ENCODE measurements around the gene PRM3. TPM values are rescaled to one million over a fixed set of nuclear protein-coding genes. Genes with fewer than 3 reads are reported as not detected.

Gene PRM3
- total and polyA plus RNA-seq, 2 of the 8 experiments (the other 6 are each of a cell fraction or from before 2014, with no cell fraction given): not detected

DNA sequence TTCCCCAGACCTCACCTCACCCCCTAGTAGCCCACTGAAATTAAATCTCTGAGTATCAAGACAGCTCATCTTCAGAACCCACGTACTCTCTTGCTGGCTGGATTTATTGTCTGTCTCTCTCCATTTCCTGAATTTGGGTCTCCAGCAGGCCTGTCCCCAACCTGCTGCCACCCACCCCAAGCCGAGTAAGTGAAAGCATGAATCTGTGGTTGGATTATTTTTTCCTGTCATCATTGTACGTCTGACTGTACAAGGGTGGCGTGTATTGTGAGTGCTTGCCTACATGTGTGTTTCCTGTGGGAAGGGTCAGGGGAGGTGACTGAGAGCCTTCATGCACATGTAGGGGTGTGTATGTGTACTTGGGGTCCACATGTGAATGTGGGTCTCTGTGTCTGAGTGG is 9.7 kb downstream of the PRM3 start:
- Histone ChIP-seq H3K4me2 (ENCODE audit: insufficient read depth in 1 of 2, low read depth in 2 of 2, low read length in 2 of 2) (no peak overlapping the region), H3K18ac (ENCODE audit: extremely low read depth, low read length) (no peak overlapping the region), H3K27ac (ENCODE audit: low read depth, low read length) (no peak overlapping the region), H3K4ac (replicated peaks; ENCODE audit: insufficient read length, low read depth, low read length) (no peak overlapping the region), H3K36me3 (ENCODE audit: control insufficient read depth in 2 of 4, insufficient read depth in 4 of 4, low read length in 3 of 4) (no peaks in the 10 kb centered on the region), H2BK12ac (ENCODE audit: low read depth, low read length) (peak overlapping the region; percentile 43; the same call in 1 of the 2 replicates), H4K91ac (replicated peaks; ENCODE audit: insufficient read length, low read length) (no peak overlapping the region), H3K23me2 (ENCODE audit: low read depth, low read length) (no peaks in the 10 kb centered on the region; the same call in 1 of the 2 replicates), H2AFZ (ENCODE audit: low read length) (no peak overlapping the region), H3K23ac (ENCODE audit: insufficient read length) (no peak overlapping the region), H3K9me3 (ENCODE audit: insufficient read depth in 2 of 2, low read depth in 1 of 2, low read length in 1 of 2) (no peaks in the 10 kb centered on the region), H2BK15ac (ENCODE audit: low read length) (no peak overlapping the region; the same call in 1 of the 2 replicates), H4K20me1 (replicated peaks in 1 of 2; ENCODE audit: control insufficient read depth in 1 of 2, insufficient read depth in 2 of 2, low read length in 2 of 2) (no peaks in the 10 kb centered on the region), H3K27me3 (replicated peaks in 1 of 4; ENCODE audit: control insufficient read depth in 3 of 4, extremely low read depth in 1 of 4, insufficient read depth in 3 of 4, low read length in 3 of 4) (no peaks in the 10 kb centered on the region; a peak in 1 of 7 replicates), H3K14ac (ENCODE audit: insufficient read length) (no peak overlapping the region), H3K4me1 (replicated peaks in 1 of 4; ENCODE audit: control insufficient read depth in 3 of 4, insufficient read depth in 4 of 4, low read length in 3 of 4) (0 out of 7 replicates have a peak, but pooled peaks cover 0 to 5% (median 0%) of the 10 kb centered on the region in 4 experiments), H2AK5ac (ENCODE audit: low read depth, low read length) (no peak overlapping the region), H2BK20ac (ENCODE audit: low read length) (no peak overlapping the region), H4K8ac (ENCODE audit: extremely low read depth, insufficient read depth, low read length) (no peak overlapping the region), H2BK120ac (replicated peaks; ENCODE audit: low read depth, low read length) (no peak overlapping the region), H3K56ac (replicated peaks; ENCODE audit: insufficient read length, low read depth, low read length) (no peak overlapping the region), H3K79me2 (ENCODE audit: control insufficient read depth in 1 of 2, insufficient read depth in 2 of 2, low read length in 2 of 2) (no peaks in the 10 kb centered on the region), H4K5ac (ENCODE audit: insufficient read length, low read depth, low read length) (no peak overlapping the region), H3K9ac (replicated peaks in 1 of 4; ENCODE audit: extremely low read depth in 1 of 4, low read depth in 3 of 4, low read length in 3 of 4) (no peak overlapping the region), H2BK5ac (ENCODE audit: low read depth, low read length) (no peak overlapping the region), H3K79me1 (ENCODE audit: low read depth, low read length) (no peaks in the 10 kb centered on the region), H3K4me3 (ENCODE audit: extremely low read depth in 1 of 4, insufficient read depth in 2 of 4, low read depth in 3 of 4, low read length in 4 of 4) (no peak overlapping the region)
- no peak for TF ChIP-seq TAF1 (IDR thresholded peaks at IDR 0.05; ENCODE audit: low read depth, low read length)
- no peak for TF ChIP-seq GTF2F1 (IDR thresholded peaks at IDR 0.05; ENCODE audit: borderline replicate concordance, low read depth, low read length)
- no peak for TF ChIP-seq TAF7 (optimal IDR thresholded peaks at IDR 0.05; ENCODE audit: borderline replicate concordance, low read depth, low read length)
- TF ChIP-seq SP4 (IDR thresholded peaks at IDR 0.05; ENCODE audit: low read length): no peak
- TF ChIP-seq HDAC6 (IDR thresholded peaks at IDR 0.05; ENCODE audit: low read depth, low read length): no peak
- TF ChIP-seq MAFK (IDR thresholded peaks at IDR 0.05; ENCODE audit: low read depth, low read length): no peak
- TF ChIP-seq CBX5 (IDR thresholded peaks at IDR 0.05; ENCODE audit: low read depth, low read length): no peak
- TF ChIP-seq BRCA1 (IDR thresholded peaks at IDR 0.05; ENCODE audit: low read depth, low read length): no peak
- no peak for TF ChIP-seq CHD1 (IDR thresholded peaks at IDR 0.05; ENCODE audit: low read depth, low read length)
- ChIA-PET POLR2A (ENCODE audit: partially characterized antibody) (interaction anchor here (1.0 to 1.7 kb wide), 3 partner anchors 9 to 89 kb away, joined by 3 to 6 read pairs (median 5); no protein-coding TSS in a partner anchor), CTCF (ENCODE audit: partially characterized antibody) (interaction anchor here (1.7 to 2.4 kb wide), 2 partner anchors 10 to 108 kb away, joined by 4 to 9 read pairs; partner anchors contain the start of gene PRM3)
- 88% methylated on average over 4 of the region's 4 CpGs; no CpG with 5 or more reads in 1 of the 2 experiments for WGBS, 2 experiments (ENCODE audit: extremely low coverage in 1 of 2, insufficient coverage in 1 of 2, insufficient read length in 1 of 2, insufficient replicate concordance in 2 of 2, low coverage in 1 of 2, low lambda C conversion rate in 2 of 2, missing lambda C conversion rate in 1 of 2)
- no peak for FAIRE-seq
- DNase-seq (ENCODE audit: low read depth in 1 of 2, low spot score in 2 of 2): no peak
